HG03520 (cell line): ENCODE results near the gene OPCML.

ENCODE experiments used
- ATAC-seq: cut with Tn5 transposase; IDR thresholded peaks from one replicate; pipeline ENCODE4 v1.9.1; 2021; ENCODE audit warnings: mild to moderate bottlenecking, moderate library complexity; ENCODE audit not compliant: unreplicated experiment

The OPCML gene

DNA sequence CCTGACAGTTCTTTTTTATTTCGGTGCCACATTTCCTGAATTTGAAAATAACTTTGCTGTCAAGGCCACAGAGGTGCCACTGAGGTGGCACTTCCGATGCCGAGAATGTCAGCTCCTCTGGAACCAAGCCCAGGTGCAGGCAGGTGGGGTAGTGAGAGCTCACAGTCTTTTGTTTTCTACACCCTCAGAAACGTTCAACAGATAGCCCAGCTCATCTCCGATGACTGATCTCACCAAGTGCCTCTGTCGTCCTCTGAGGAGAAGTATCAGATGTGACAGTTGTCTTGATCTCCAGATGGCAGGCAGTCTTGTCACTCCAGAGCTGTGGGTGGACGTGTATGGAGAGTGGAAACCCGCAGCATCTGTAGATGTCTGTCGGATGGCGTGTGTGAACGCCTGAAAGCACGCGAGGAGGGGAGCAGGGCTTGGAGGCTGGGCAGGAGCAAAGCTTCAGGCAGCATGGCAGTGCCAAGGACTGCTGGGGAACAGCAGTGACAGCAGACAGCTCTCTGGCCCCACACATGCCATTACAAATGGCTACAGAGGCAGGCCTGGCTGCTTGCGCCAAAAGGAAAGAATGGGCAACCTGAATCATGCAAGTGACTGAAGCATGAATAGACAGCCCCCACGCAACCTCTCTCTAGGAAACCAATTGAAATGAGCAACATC is 877.0 kb downstream of the OPCML start:
- ATAC-seq: no peak

DNA sequence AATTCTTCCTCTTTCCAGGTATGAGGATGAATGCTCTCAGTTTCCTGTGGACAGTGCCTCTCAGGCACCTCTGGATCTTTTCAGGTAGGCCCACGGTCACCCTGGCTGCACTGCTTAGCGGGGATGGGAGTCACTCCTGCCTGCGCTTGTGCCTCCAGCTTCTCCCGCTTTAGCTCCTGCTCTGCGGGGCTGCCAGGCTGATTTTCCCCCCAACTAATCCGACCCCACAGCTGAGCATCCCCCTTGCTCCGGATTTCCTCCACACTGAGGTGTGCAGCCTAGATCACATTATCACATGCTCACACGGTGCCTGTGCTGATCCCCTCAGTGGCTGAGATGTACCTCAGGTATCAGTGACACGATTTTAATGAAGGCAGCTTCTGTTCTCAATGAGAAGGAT is 879.1 kb downstream of the OPCML start:
- no peak for ATAC-seq

DNA sequence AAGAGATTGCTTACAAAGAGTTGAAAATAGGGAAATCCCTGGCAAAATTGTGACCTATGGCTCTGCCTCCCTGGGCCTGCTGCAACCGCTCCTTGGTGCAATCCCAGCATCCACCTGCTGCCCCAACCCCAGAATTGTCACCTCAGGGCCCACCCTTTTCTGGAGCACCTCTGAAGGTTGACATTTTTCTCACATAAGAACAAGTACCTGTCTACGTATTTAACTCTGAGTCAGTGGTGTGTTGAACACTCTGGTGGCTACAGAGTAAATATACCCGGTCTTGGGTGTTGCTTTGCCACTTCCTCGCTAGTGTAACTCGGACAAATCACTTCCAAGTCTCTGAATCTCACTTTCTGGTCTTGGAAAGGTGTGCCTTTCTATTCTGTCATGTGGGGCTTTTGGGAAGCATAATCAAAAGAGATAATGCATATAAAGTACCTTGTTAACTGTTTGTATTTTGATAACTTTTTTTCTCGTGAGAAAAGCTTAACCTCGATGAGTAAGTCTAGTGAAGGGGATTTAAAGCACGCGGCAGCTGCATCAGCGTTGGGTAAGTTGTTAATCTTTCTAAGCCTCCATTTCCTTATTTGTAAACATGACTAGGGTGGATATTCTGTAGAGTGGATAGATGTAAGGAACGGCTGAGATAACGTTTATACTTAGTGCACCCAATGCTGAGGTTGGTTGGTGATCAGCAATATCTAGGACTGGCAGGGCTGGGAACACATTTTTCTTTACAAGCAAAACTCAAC is 881.2 kb downstream of the OPCML start:
- no peak for ATAC-seq

DNA sequence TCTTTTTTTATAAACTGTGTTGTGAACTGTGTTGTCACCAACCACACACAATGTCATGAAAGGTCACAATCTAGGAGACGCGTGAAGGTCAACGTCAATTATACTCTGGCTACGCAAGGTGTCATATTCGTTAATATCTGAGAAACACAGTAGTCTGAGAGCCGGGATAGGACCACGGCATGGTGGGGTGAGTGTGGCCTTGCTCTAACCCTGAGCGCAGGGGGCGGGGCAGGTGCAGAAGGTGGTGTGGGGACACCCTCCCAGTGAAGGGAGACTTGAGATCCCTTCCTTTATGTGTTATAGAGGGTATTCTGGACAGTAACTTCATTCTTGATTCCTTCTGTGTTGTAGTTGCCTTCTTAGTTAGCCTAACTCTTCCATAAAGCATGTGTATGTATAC is 883.0 kb downstream of the OPCML start:
- no peak for ATAC-seq

DNA sequence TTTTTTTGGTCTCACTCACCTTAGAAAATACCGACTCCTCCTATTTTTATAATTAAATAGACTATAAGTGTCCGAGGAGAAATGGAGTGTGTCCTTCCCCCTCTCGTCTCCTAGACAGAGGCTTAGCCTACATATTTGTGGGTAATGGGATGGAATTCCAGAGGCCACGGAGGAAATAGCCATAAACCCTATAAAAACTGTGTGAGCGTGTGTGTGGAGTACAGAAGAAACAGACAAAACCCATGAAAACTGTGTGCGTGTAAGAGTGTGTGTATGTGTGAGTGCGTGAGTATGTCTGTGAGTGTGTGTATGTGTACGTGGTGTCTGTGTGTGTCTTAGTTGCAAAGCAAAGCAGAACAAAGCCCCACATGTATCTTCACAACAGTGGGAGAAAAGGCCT is 883.5 kb downstream of the OPCML start:
- ATAC-seq: no peak

DNA sequence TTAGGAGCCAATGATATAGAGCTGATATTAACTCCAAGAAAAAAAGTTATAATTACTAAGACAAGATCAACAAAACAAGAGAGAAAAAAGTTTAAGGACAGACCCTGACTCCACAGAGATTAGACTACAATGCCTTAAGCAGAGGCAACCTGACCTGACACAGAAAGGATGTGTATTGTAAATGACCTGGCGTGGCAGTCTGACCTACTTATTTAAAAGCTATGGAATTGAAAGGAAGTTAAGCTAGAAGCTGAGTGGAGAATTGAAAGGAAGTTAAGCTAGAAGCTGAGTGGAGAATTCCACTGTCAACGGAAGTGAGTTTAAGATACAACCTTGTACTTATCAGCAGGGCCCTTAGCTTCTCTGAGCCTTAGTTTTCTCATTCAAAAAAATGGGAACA is 885.4 kb downstream of the OPCML start:
- no peak for ATAC-seq

DNA sequence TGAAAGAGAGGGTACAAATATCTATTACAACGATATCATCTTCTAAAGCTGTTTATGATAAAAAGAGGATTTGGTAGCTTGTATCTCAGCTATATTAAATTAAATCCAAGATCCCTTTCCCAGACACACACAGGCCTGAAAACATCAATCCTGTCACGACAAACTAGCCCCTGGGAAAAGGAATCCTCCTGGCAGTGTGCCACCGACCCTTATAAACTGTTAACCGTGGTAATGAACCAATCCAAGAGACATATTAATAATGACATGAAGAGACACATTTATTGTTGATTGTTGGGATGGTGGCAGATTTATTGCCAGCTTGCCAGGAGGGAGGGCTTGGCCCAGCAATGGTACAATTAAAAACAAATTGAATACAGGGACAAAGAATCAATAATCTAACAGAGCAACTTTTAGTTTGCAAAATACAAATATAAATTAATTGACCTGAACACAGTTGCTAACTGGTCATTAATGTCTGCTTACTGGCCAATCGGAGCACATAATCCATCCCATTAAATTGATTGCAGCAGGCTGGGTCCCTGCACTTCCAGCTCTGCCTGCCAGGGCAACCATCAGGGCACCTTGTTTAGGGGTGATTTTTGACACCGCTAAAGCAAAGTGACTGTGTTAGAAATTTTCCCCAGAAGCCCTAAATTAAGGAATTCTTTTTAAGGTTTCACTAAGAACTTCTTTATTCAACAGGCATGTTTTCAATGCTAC is 887.6 kb downstream of the OPCML start:
- no peak for ATAC-seq

DNA sequence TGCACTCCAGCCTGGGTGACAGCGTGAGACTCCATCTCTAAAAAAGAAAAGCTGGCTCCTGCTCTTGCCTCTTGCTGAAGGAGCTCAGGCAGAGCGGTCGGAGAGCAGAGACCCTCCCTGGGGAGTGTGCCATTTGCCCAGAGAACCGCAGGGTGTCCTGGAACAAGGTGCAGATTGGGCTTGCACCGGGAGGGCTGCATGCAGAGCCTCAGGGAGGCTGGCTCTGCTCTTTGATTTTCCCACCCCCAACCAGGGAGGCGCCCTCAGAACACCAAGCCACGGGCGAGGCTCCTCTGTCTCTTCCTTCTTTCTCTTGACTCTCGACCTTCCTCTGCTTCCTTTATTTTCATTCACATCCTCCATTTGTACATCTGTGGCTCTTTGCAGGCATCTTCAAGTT is 889.1 kb downstream of the OPCML start:
- ATAC-seq: no peak

DNA sequence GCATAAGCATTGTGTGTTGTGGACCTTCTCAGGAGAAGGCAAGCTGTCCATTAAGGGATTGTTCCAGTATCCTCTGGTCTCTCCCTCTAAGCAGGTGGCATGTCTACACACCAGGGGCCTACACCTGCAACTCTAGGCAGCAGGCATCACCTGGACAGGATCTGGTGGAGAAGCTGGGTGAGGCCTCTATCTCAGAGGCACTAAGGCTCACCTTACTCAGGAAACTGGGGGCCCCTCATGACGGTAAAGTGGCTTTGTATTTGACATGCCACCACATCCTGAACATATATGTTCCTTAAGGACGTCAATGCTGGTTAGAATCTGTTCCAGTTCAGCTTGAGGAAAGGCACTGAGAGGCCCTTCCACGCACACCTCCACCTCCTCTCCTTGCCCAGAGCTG is 891.3 kb downstream of the OPCML start:
- ATAC-seq: no peak

DNA sequence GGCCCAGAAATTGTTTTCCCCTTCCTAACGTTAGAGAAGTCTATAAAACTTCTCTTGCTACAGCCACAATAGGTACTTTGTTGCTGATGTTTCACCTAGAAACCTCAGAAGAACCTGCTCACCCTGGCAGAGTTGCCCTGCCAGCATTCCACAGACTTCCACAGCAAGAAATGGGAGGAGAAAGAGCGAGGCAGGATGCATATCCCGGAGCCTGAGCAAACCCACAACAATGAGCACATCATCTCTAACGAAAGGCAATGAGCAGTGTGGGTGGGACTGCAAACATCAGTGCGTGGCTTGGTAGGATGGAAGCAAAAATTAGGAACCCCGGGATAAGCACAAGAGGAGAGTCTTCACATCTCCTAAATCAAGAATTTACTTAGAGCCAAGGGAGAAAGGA is 892.3 kb downstream of the OPCML start:
- ATAC-seq: no peak

DNA sequence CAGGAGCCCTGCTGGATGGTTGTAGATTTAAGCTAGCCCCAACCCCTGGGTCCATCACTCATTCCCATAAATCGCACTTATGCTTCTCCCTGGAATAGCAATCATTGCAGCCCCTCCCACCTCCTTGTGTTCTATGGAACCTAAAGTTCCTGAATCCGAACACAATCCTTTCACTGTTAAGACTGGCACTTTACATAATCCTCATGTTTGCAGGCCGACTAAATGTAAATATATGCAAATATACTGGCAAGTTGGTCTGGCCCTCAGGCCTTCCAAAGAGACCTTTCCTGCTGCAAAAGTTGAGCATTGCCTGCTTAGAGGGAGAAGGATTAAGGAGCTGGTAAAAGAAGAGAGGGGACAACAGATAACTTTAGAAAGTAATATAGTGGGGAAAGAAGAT is 892.9 kb downstream of the OPCML start:
- no peak for ATAC-seq

DNA sequence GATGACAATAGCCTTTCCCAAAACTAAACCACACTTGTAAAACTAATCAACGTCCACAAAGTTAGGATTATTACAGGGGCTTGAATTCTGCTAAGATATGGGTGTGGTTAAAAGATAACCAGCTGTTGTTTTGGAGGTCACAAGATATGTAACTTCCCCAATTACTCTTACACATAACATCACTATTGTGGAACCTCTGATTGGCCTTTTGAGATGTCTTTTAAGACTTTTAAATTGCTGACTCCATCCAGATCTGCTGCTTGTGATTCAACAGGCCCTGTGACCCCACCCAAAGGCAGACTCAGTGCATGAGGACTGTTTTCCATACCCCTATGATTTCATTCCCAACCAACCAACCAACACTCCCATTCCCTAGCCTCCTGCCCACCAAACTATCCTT is 893.9 kb downstream of the OPCML start:
- ATAC-seq: no peak

DNA sequence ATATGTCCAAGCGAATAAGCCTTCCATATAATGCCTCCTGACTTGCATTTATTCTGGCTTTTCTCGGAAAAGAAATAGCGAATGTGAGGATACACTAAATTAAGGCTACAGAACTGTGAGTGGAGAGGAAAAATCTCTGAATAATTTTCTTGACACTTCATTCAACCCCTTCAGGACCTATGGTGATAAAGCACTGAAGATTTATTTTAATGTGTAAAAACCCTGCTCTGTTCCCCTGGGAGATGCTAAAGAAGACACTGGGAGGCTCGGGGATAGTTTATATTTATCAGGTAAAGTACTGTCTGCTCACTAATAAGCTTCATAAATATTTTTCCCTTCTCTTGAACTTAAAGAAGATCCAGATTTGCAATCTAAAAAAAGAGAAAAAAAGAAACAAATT is 895.8 kb downstream of the OPCML start:
- ATAC-seq: no peak

DNA sequence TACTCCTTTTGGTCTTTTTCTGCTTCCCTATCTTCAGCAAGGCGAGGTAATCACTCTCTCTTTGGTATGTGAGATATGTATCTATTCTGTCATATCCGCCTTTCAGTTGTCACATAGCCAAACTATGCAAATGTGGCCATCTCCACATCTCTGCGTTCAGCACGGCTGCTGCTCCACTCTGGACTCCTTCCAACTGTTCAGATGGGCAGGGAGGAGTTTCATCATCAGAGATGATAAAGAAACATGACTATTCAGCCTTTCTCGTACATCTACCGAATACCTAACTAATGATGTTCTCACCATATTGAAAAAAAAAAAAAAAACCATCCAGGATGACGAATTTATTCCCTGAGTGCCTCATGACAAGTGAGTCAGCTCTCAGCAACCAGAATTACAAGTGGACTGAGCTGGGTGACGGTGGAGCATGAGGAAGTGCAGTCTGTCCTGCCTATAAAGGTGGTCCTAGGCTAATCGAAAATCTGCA is 899.6 kb downstream of the OPCML start:
- no peak for ATAC-seq

DNA sequence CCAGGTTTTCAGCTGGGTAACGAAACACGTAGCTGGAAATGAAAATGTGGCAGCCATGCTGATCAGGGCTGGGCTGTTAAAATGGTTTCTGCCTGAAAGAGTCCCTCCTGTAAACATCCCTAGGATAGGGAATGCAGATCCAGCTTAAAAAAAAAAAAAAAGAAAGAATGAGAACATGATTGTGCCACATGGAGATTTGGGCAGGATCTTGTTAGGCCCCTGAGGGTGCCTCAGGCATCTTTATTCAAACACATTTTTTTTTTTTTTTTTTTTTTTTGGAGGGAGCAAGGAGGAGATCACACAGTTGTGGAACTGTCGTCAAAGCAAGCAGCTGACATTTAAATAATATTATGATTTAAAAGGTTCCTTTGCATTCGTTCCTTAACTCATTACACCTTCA is 900.3 kb downstream of the OPCML start:
- no peak for ATAC-seq

DNA sequence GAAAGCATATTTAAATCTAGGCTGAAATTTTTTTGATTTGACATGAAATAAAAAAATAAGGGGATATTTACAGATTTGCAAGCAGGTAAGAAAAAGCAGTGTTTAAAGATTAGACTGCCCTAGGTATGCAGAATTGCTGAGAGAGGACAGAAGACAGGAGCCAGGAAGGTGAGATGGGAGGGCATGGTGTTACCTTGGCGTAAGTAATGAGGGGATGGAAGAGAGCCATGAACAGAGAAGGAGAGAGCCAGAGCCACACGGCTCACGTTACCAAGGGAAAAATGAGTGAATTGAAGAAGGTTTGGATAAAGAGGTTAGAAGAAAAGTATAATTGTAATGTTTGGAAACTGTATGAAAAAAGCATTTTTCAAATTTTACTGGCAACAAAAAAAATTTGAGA is 904.3 kb downstream of the OPCML start:
- ATAC-seq: no peak

DNA sequence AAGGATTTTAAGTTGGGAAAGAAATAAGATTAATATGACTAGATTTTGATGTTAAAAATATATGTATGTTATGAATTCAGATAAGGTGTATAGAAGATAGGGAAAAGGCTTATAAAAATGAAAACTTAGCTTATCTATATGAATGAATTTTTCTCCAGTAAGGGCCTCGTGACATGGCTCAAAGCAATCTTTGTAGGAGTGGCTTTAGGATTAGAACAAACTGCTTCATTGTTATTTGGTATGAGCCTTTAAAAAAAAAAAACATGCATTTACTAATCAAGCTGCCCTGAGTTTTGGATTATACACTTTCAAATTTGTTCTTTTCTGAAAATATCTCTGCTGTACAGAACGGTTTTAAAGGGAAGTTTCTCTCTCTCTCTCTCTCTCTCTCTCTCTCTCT is 905.9 kb downstream of the OPCML start:
- no peak for ATAC-seq

DNA sequence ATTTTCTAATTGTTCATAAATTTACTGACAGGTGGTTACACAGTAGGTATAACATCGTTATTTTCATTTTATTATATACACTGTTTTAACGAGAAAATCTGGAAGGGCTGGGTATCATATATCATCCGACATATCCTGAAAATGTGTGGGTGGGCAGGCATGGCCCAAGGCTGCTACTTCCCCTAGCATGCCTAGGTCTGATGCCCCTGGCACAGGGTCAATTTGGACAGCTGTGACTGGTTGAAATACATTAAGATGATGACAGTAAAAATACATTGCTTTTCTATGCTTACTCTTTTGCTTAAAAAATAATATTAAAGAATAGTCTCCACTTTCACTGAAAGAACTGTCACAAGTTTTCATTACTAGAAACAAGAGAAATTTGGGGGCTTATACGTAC is 908.8 kb downstream of the OPCML start:
- no peak for ATAC-seq

DNA sequence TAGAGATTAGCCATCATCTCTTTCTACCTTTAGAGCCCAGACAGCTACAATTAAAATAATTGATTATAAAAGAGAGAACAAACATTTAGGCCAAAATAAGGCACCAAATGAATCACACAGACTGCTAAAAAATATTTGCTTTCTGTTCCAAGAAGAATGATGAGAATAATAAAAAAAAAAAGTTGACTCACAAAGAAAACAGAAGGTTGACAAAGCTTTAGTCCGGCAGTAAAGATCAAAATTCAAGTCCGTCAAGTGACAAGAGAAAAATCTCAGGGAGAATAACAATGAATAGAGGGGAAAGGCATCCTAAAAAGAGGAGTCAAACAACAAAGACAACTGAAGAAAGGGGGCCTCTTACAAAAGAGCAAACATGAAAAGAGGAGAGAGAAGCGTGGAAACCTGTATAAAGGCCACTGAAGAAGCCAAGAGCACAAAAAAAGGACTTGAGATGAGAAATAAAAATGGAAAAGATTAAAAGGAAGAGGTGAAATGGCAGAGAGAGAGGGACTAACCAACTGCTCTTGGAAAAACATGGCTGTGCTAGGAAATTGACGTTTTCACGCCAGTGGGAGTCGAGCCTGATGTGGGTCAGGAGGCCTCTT is 910.2 kb downstream of the OPCML start:
- no peak for ATAC-seq

DNA sequence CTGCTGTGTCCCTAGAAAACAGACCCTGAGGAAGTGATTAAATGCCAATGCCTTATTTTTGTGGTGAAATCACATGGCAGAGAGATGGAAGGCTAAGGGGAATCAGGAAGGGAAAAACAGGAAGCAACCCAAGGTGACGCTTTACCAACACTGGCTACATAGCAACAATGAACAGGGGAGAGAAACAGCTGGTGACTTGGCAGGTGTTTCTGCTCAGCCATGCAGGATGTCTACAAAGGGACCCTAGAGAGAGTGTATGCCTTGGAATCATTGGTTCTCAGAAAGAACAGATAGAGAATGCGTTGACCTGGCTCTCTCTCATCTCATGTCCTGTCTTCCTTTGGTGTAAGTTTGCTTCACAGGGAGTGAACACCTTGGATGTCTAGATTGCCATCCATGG is 911.9 kb downstream of the OPCML start:
- no peak for ATAC-seq

DNA sequence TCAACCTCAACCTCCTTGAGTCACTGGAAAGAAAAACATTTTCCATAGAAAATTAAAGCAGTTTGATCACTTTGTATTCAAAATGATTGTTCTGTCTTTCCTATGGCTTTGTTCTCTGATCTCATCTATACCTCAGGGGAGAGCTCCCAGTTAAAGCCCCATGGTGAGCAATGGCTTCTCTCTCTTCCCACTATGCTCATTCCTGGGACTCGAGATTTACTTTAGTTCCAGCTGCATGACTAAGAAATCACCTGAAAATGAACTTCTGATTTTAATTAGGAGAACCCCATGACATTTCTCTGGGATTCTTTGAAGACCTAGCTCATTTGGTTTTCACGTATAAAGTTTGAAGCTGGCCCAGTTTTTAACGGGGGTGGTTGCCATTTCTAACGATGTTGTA is 921.5 kb downstream of the OPCML start:
- ATAC-seq: no peak

DNA sequence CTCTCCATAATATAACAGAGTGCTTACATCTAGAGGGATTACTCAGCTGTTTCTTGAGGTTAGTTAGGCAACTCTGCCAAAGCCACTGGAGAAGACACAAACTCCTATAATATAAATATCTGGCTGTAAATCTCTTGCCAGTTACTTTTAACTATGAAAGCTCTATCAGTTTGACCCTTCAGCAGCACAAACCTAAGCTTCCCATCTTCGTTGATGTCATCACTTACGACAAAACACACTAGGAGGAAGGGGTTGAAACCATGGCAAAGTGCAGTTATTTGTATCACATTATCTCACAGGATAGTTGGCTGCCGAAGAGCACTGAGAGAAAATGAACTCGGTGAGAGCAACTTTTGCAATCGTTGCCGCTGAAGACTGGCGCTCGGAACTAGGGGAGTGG is 922.1 kb downstream of the OPCML start:
- ATAC-seq: no peak
